GM10266 (cell line): ENCODE results near the gene SMIM35.

Source experiments
- DNase-seq: peaks from one replicate; pipeline ENCODE4 v3.0.0; 2012; ENCODE audit errors: extremely low spot score
- CTCF ChIP-seq: IDR thresholded peaks from 2 replicates; pipeline ENCODE4 v1.5.1; 2012; ENCODE audit warnings: mild to moderate bottlenecking, low read depth; ENCODE audit not compliant: control insufficient read depth, insufficient read depth; ENCODE audit errors: missing control alignments

The SMIM35 gene

GRCh38 chr11:118129471-118130172 lies 42.9 kb upstream of the SMIM35 start:
- DNase-seq, result no peak
- TF ChIP-seq CTCF, result no peak

GRCh38 chr11:118128721-118129470 lies 42.1 kb upstream of the SMIM35 start:
- no peak for DNase-seq
- no peak for TF ChIP-seq CTCF

DNA sequence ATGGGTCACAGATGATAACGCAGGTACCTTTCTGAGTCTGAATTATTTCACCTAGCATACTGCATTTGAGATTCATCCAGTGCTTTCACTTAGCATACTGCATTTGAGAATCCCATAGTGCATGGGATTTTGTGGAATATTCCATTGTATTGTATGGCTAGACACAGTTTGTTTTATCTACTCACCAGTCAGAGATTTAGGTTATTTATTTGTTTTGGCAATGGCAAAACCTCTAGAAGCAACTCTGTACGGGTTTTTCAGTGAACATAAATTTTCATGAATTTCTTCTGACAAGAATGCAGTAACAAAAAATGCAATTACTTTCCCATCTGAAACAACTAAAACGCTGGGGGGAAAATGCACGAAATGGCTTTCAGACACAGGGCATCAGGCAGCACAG lies 41.5 kb upstream of the SMIM35 start:
- no peak for DNase-seq
- no peak for TF ChIP-seq CTCF

DNA sequence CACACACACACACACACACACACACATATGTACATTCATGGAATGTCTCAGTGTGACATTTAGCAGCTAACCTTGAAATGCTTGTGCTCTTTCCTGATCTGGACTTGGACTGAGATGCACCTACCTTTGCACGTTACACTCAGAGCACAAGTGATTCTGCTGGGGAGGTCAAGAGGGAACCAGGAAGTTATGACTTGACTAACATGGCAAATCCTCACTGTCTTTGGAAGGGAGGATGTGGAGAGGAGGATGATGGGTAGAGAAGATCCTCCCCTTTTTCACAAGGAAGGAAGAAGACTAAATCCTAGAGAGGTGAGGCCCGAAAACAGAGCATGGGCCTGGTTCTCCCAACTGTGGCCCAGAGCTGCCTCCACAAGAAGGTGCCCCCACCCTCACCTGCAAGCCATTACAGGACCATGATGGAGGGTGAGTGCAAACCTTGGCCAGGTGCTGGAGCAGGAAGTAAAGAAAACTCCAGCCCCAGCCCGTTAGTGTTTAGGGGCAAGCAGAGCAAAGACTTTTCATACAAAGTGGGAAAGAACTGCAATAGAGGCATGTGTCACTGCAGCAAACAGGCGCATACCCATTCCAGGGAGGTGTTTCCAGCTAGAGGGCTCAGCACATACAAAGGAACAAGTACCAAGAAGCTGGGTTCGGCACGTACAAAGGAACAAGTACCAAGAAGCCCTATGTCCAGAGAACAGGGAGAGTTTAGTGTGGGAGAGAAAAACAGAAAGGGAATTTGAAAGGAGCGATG lies 39.5 kb upstream of the SMIM35 start:
- no peak for DNase-seq
- TF ChIP-seq CTCF, result no peak

GRCh38 chr11:118124929-118125535 lies 38.3 kb upstream of the SMIM35 start:
- no peak for TF ChIP-seq CTCF
- DNase-seq, result no peak

DNA sequence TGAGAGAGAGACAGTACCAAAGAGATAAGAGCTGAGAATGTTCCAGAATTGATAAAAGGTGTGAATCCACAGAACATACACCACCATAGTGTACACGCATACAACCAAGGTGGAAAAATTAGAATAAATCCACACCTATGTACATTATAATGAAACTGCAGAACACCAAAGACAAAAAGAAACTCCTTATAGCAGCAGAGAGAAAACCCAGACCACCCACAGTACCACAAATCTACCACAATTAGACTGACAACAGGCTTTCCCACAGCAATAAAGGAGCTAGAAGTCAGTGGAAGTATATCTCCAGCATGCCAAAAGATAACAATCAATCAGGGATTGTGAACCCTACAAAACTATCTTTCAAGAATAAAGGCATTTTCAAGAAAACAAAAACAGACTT lies 34.0 kb upstream of the SMIM35 start:
- no peak for TF ChIP-seq CTCF
- DNase-seq, result no peak
